Measurements from ENCODE around the gene RHOF.

GRCh38 chr12:121804417-121805111 is 11.1 kb upstream of the RHOF start:
- TF ChIP-seq CBX8 (IDR thresholded peaks at IDR 0.05; ENCODE audit: borderline replicate concordance, low read depth, low read length) = no peak
- no peak for TF ChIP-seq KDM5A (IDR thresholded peaks at IDR 0.05; ENCODE audit: low read length)
- TF ChIP-seq EP300 (IDR thresholded peaks at IDR 0.05; ENCODE audit: borderline replicate concordance in 1 of 2, low read depth in 2 of 2, low read length in 2 of 2) = no peak
